Stimulated activated effector memory CD8-positive, alpha-beta T cell treated with anti-CD3 and anti-CD28 coated beads, Interleukin-12 subunit alpha, Interleukin-12 subunit beta, amount 100 ng/mL, for 72 hours (primary cell): ENCODE data around the gene HMCN1.

ENCODE experiments used
- ATAC-seq: fragments of 150-1000 bp; cut with Tn5 transposase; 2 replicates; pipeline ENCODE4 v1.10.0; 2021
- DNase-seq, 2 donors: peaks; one replicate each; pipeline ENCODE4 v3.0.0; 2021 to 2022; ENCODE audit warnings: low spot score in 2 of 2
- H3K27ac Mint-ChIP-seq: one replicate; pipeline ENCODE4 v1.8.0; 2022; ENCODE audit warnings: mild to moderate bottlenecking, mixed read lengths
- H3K36me3 Mint-ChIP-seq: one replicate; pipeline ENCODE4 v1.8.0; 2022; ENCODE audit warnings: mild to moderate bottlenecking, mixed read lengths
- H3K4me1 Mint-ChIP-seq: one replicate; pipeline ENCODE4 v1.8.0; 2022; ENCODE audit warnings: mixed read lengths
- H3K4me3 Mint-ChIP-seq: one replicate; pipeline ENCODE4 v1.8.0; 2022; ENCODE audit warnings: mild to moderate bottlenecking, mixed read lengths
- H3K9me3 Mint-ChIP-seq: one replicate; pipeline ENCODE4 v1.8.0; 2022; ENCODE audit warnings: mixed read lengths

Gene HMCN1

GRCh38 chr1:185727726-185728125 lies 6.5 kb upstream of the HMCN1 start:
- H3K36me3 Mint-ChIP-seq = no peaks in the 10 kb centered on the region
- peaks cover 15% of the 10 kb centered on the region for H3K9me3 Mint-ChIP-seq
- H3K27ac Mint-ChIP-seq = no peak overlapping the region
- ATAC-seq = no peak
- DNase-seq = no peak
- no peaks in the 10 kb centered on the region for H3K4me1 Mint-ChIP-seq
- no peak overlapping the region for H3K4me3 Mint-ChIP-seq

GRCh38 chr1:185731446-185731845 lies 2.7 kb upstream of the HMCN1 start:
- no peak for ATAC-seq
- Mint-ChIP-seq H3K4me3 (no peak overlapping the region), H3K4me1 (peaks cover 20% of the 10 kb centered on the region), H3K36me3 (no peaks in the 10 kb centered on the region), H3K27ac (no peak overlapping the region), H3K9me3 (peaks cover 15% of the 10 kb centered on the region)
- DNase-seq = no peak

- Mint-ChIP-seq H3K36me3 (no peaks in the 10 kb centered on the region), H3K9me3 (peaks cover 15% of the 10 kb centered on the region), H3K27ac (no peak overlapping the region), H3K4me3 (no peak overlapping the region), H3K4me1 (peaks cover 20% of the 10 kb centered on the region)
- no peak for ATAC-seq
- DNase-seq = no peak
Measured at GRCh38 chr1:185732951-185733350, 1.2 kb upstream of the HMCN1 start.

GRCh38 chr1:185734929-185735700 lies 924 bp downstream of the HMCN1 start:
- H3K9me3 Mint-ChIP-seq = peaks cover 15% of the 10 kb centered on the region
- no peaks in the 10 kb centered on the region for H3K36me3 Mint-ChIP-seq
- ATAC-seq = peak; percentile 66
- no peak for DNase-seq
- H3K27ac Mint-ChIP-seq = no peak overlapping the region
- H3K4me1 Mint-ChIP-seq = peaks cover 25% of the 10 kb centered on the region
- H3K4me3 Mint-ChIP-seq = peak overlapping the region; percentile 70

- ATAC-seq = no peak
- H3K9me3 Mint-ChIP-seq = peaks cover 10% of the 10 kb centered on the region
- H3K27ac Mint-ChIP-seq = no peak overlapping the region
- DNase-seq = no peak
- H3K36me3 Mint-ChIP-seq = no peaks in the 10 kb centered on the region
- H3K4me1 Mint-ChIP-seq = peaks cover 28% of the 10 kb centered on the region
- no peak overlapping the region for H3K4me3 Mint-ChIP-seq
Measured at GRCh38 chr1:185735701-185736064, 1.5 kb downstream of the HMCN1 start.

GRCh38 chr1:185739967-185740366 lies 5.8 kb downstream of the HMCN1 start:
- peaks cover 12% of the 10 kb centered on the region for H3K4me1 Mint-ChIP-seq
- DNase-seq (no peak), ATAC-seq (peak; percentile 91)
- no peaks in the 10 kb centered on the region for H3K36me3 Mint-ChIP-seq
- H3K9me3 Mint-ChIP-seq = peaks cover 6% of the 10 kb centered on the region
- H3K27ac Mint-ChIP-seq = peak overlapping the region; percentile 5
- H3K4me3 Mint-ChIP-seq = no peak overlapping the region

- Mint-ChIP-seq H3K4me1 (peaks cover 8% of the 10 kb centered on the region), H3K27ac (no peak overlapping the region), H3K9me3 (peaks cover 6% of the 10 kb centered on the region), H3K36me3 (no peaks in the 10 kb centered on the region), H3K4me3 (no peak overlapping the region)
- ATAC-seq = no peak
- DNase-seq = no peak
Measured at GRCh38 chr1:185741551-185741950, 7.4 kb downstream of the HMCN1 start.

- peaks cover 8% of the 10 kb centered on the region for H3K4me1 Mint-ChIP-seq
- DNase-seq (no peak), ATAC-seq (peak; percentile 59)
- H3K36me3 Mint-ChIP-seq = no peaks in the 10 kb centered on the region
- H3K9me3 Mint-ChIP-seq = peaks cover 6% of the 10 kb centered on the region
- no peak overlapping the region for H3K4me3 Mint-ChIP-seq
- H3K27ac Mint-ChIP-seq = no peak overlapping the region
Measured at GRCh38 chr1:185742403-185742802, 8.2 kb downstream of the HMCN1 start.

GRCh38 chr1:185745165-185745564 lies 11.0 kb downstream of the HMCN1 start:
- no peak for ATAC-seq
- Mint-ChIP-seq H3K4me1 (peaks cover 2% of the 10 kb centered on the region), H3K9me3 (peaks cover 6% of the 10 kb centered on the region)

GRCh38 chr1:185759061-185759460 lies 24.9 kb downstream of the HMCN1 start:
- no peak for DNase-seq
- no peaks in the 10 kb centered on the region for H3K36me3 Mint-ChIP-seq
- H3K9me3 Mint-ChIP-seq = no peaks in the 10 kb centered on the region
- H3K27ac Mint-ChIP-seq = no peak overlapping the region
- no peak overlapping the region for H3K4me3 Mint-ChIP-seq
- ATAC-seq = no peak
- H3K4me1 Mint-ChIP-seq = no peaks in the 10 kb centered on the region

More at GRCh38 chr1:185745165-185745564, 11.0 kb downstream of the HMCN1 start:
- H3K36me3 Mint-ChIP-seq = no peaks in the 10 kb centered on the region
- no peak overlapping the region for H3K27ac Mint-ChIP-seq
- DNase-seq = no peak
- H3K4me3 Mint-ChIP-seq = no peak overlapping the region

GRCh38 chr1:185761841-185762240 lies 27.6 kb downstream of the HMCN1 start:
- no peaks in the 10 kb centered on the region for H3K36me3 Mint-ChIP-seq
- no peaks in the 10 kb centered on the region for H3K9me3 Mint-ChIP-seq
- no peaks in the 10 kb centered on the region for H3K4me1 Mint-ChIP-seq
- H3K27ac Mint-ChIP-seq = no peak overlapping the region
- ATAC-seq (no peak), DNase-seq (no peak)
- no peak overlapping the region for H3K4me3 Mint-ChIP-seq

- no peaks in the 10 kb centered on the region for H3K4me1 Mint-ChIP-seq
- ATAC-seq (no peak), DNase-seq (no peak)
- no peak overlapping the region for H3K4me3 Mint-ChIP-seq
- H3K27ac Mint-ChIP-seq = no peak overlapping the region
- H3K9me3 Mint-ChIP-seq = no peaks in the 10 kb centered on the region
- H3K36me3 Mint-ChIP-seq = no peaks in the 10 kb centered on the region
Measured at GRCh38 chr1:185767508-185768120, 33.4 kb downstream of the HMCN1 start.

GRCh38 chr1:185768371-185768770 lies 34.2 kb downstream of the HMCN1 start:
- DNase-seq = no peak
- no peaks in the 10 kb centered on the region for H3K36me3 Mint-ChIP-seq
- H3K4me1 Mint-ChIP-seq = no peaks in the 10 kb centered on the region
- no peak overlapping the region for H3K27ac Mint-ChIP-seq
- no peak overlapping the region for H3K4me3 Mint-ChIP-seq
- H3K9me3 Mint-ChIP-seq = no peaks in the 10 kb centered on the region
- ATAC-seq = no peak

GRCh38 chr1:185769136-185769535 lies 34.9 kb downstream of the HMCN1 start:
- H3K27ac Mint-ChIP-seq = no peak overlapping the region
- H3K4me1 Mint-ChIP-seq = no peaks in the 10 kb centered on the region
- DNase-seq (no peak), ATAC-seq (no peak)
- H3K4me3 Mint-ChIP-seq = no peak overlapping the region
- H3K36me3 Mint-ChIP-seq = no peaks in the 10 kb centered on the region
- peaks cover under 1% of the 10 kb centered on the region for H3K9me3 Mint-ChIP-seq

GRCh38 chr1:185774394-185774793 lies 40.2 kb downstream of the HMCN1 start:
- H3K27ac Mint-ChIP-seq = no peak overlapping the region
- no peak overlapping the region for H3K4me3 Mint-ChIP-seq
- H3K4me1 Mint-ChIP-seq = no peaks in the 10 kb centered on the region
- peaks cover 2% of the 10 kb centered on the region for H3K9me3 Mint-ChIP-seq
- no peak for DNase-seq
- no peaks in the 10 kb centered on the region for H3K36me3 Mint-ChIP-seq
- no peak for ATAC-seq

- ATAC-seq (no peak), DNase-seq (no peak)
- Mint-ChIP-seq H3K4me1 (no peaks in the 10 kb centered on the region), H3K9me3 (peaks cover 2% of the 10 kb centered on the region), H3K4me3 (no peak overlapping the region), H3K27ac (no peak overlapping the region), H3K36me3 (no peaks in the 10 kb centered on the region)
Measured at GRCh38 chr1:185775501-185775900, 41.3 kb downstream of the HMCN1 start.
